ENCODE measurements around the gene TBC1D30.

Gene TBC1D30

GRCh38 chr12:64892561-64892960, 68.1 kb downstream of the TBC1D30 start:
- Histone ChIP-seq H3K4me2 (ENCODE audit: low read depth, low read length) (no peak overlapping the region), H3K4me3 (ENCODE audit: low read length) (no peak overlapping the region), H3K27me3 (replicated peaks; ENCODE audit: insufficient read depth, low read length) (no peaks in the 10 kb centered on the region), H4K20me1 (ENCODE audit: insufficient read depth, low read length) (no peaks in the 10 kb centered on the region), H3K4me1 (ENCODE audit: low read length) (no peaks in the 10 kb centered on the region), H3K9me3 (replicated peaks; ENCODE audit: insufficient read depth, low read length) (no peaks in the 10 kb centered on the region), H2AFZ (ENCODE audit: low read length) (no peak overlapping the region), H3K79me2 (ENCODE audit: low read length) (no peaks in the 10 kb centered on the region), H3K27ac (ENCODE audit: low read length) (no peak overlapping the region), H3K9me2 (replicated peaks; ENCODE audit: insufficient read depth, low read length) (no peaks in the 10 kb centered on the region), H3F3A (ENCODE audit: insufficient read depth, low read length) (no peaks in the 10 kb centered on the region), H3K36me3 (replicated peaks; ENCODE audit: insufficient read depth, low read length) (no peaks in the 10 kb centered on the region), H3K9ac (ENCODE audit: low read length) (no peak overlapping the region)
- no peak for DNase-seq
- TF ChIP-seq EZH2 (optimal IDR thresholded peaks at IDR 0.05; ENCODE audit: low read depth, low read length) (no peak), EZH2phosphoT487 (IDR thresholded peaks at IDR 0.05; ENCODE audit: low read length) (no peak)
- TF ChIP-seq, protein P1, sequence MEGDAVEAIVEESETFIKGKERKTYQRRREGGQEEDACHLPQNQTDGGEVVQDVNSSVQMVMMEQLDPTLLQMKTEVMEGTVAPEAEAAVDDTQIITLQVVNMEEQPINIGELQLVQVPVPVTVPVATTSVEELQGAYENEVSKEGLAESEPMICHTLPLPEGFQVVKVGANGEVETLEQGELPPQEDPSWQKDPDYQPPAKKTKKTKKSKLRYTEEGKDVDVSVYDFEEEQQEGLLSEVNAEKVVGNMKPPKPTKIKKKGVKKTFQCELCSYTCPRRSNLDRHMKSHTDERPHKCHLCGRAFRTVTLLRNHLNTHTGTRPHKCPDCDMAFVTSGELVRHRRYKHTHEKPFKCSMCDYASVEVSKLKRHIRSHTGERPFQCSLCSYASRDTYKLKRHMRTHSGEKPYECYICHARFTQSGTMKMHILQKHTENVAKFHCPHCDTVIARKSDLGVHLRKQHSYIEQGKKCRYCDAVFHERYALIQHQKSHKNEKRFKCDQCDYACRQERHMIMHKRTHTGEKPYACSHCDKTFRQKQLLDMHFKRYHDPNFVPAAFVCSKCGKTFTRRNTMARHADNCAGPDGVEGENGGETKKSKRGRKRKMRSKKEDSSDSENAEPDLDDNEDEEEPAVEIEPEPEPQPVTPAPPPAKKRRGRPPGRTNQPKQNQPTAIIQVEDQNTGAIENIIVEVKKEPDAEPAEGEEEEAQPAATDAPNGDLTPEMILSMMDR (IDR thresholded peaks at IDR 0.05; ENCODE audit: low read length): no peak

GRCh38 chr12:64893961-64894360, 69.5 kb downstream of the TBC1D30 start:
- Histone ChIP-seq H3K27me3 (replicated peaks; ENCODE audit: insufficient read depth, low read length) (no peaks in the 10 kb centered on the region), H3K79me2 (ENCODE audit: low read length) (no peaks in the 10 kb centered on the region), H3K9ac (ENCODE audit: low read length) (no peak overlapping the region), H3K27ac (ENCODE audit: low read length) (no peak overlapping the region), H4K20me1 (ENCODE audit: insufficient read depth, low read length) (no peaks in the 10 kb centered on the region), H3K4me3 (ENCODE audit: low read length) (no peak overlapping the region), H3K36me3 (replicated peaks; ENCODE audit: insufficient read depth, low read length) (no peaks in the 10 kb centered on the region), H3K4me2 (ENCODE audit: low read depth, low read length) (no peak overlapping the region), H3K9me3 (replicated peaks; ENCODE audit: insufficient read depth, low read length) (no peaks in the 10 kb centered on the region), H3F3A (ENCODE audit: insufficient read depth, low read length) (no peaks in the 10 kb centered on the region), H2AFZ (ENCODE audit: low read length) (no peak overlapping the region), H3K4me1 (ENCODE audit: low read length) (no peaks in the 10 kb centered on the region), H3K9me2 (replicated peaks; ENCODE audit: insufficient read depth, low read length) (no peaks in the 10 kb centered on the region)
- no peak for TF ChIP-seq EZH2 (optimal IDR thresholded peaks at IDR 0.05; ENCODE audit: low read depth, low read length)
- TF ChIP-seq, protein P1 (IDR thresholded peaks at IDR 0.05; ENCODE audit: low read length): no peak
- no peak for TF ChIP-seq EZH2phosphoT487 (IDR thresholded peaks at IDR 0.05; ENCODE audit: low read length)
- DNase-seq: no peak

DNA sequence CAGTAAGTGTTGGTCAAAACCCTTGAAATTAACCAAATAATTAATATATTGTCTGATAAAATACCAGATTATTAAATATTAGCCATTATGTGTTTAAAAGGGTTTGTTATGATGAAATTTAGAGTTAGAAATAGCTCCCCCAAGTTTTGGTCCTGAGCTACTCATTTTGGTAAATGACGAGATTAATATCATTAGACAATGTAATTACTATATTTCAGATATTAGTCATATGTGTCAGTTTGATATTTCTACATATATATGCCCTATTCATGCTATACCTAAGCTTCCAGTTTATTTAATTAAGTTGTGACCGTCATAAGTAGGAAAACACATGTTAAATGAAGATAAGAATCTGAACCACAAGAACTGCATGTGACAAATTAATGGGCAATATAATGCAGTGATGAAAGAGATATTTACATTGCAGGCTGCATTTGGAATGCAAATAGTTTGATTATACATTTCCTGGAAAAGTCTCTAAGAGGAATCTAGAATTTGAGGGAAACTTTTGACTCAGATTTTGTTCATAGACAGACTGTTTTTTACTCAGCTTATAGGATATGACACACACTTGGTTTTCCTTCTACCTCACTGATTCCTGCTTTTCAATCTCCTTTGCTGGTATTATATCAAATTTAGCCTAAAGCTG, 70.5 kb downstream of the TBC1D30 start:
- no peak for DNase-seq
- Histone ChIP-seq H3K4me1 (ENCODE audit: low read length) (no peaks in the 10 kb centered on the region), H3K27ac (ENCODE audit: low read length) (no peak overlapping the region), H3K79me2 (ENCODE audit: low read length) (no peaks in the 10 kb centered on the region), H3K4me2 (ENCODE audit: low read depth, low read length) (no peak overlapping the region), H3K27me3 (replicated peaks; ENCODE audit: insufficient read depth, low read length) (no peaks in the 10 kb centered on the region), H3K4me3 (ENCODE audit: low read length) (no peak overlapping the region), H3K9me2 (replicated peaks; ENCODE audit: insufficient read depth, low read length) (no peaks in the 10 kb centered on the region), H3K9me3 (replicated peaks; ENCODE audit: insufficient read depth, low read length) (no peaks in the 10 kb centered on the region), H3K36me3 (replicated peaks; ENCODE audit: insufficient read depth, low read length) (no peaks in the 10 kb centered on the region), H3K9ac (ENCODE audit: low read length) (no peak overlapping the region), H3F3A (ENCODE audit: insufficient read depth, low read length) (no peaks in the 10 kb centered on the region), H2AFZ (ENCODE audit: low read length) (no peak overlapping the region), H4K20me1 (ENCODE audit: insufficient read depth, low read length) (no peaks in the 10 kb centered on the region)
- TF ChIP-seq EZH2phosphoT487 (IDR thresholded peaks at IDR 0.05; ENCODE audit: low read length) (no peak), EZH2 (optimal IDR thresholded peaks at IDR 0.05; ENCODE audit: low read depth, low read length) (no peak)
- TF ChIP-seq, protein P1 (IDR thresholded peaks at IDR 0.05; ENCODE audit: low read length): no peak
